GM18507 (cell line): Measurements from ENCODE around the gene KCNQ5.
"Not testable (repeated sequence)": the region's sequence is repeated elsewhere in the genome, so short reads cannot be mapped to it uniquely, and the experiment has no call there.

Source experiments
- DNase-seq: peaks from one replicate; pipeline ENCODE4 v3.0.0; 2011; ENCODE audit warnings: low read depth; ENCODE audit not compliant: insufficient read length; ENCODE audit errors: extremely low spot score
- FAIRE-seq: peaks from 2 replicates; lab custom pipeline; 2011; peaks lifted over from hg19 to GRCh38; lab: Jason Lieb, UNC

KCNQ5 gene

DNA sequence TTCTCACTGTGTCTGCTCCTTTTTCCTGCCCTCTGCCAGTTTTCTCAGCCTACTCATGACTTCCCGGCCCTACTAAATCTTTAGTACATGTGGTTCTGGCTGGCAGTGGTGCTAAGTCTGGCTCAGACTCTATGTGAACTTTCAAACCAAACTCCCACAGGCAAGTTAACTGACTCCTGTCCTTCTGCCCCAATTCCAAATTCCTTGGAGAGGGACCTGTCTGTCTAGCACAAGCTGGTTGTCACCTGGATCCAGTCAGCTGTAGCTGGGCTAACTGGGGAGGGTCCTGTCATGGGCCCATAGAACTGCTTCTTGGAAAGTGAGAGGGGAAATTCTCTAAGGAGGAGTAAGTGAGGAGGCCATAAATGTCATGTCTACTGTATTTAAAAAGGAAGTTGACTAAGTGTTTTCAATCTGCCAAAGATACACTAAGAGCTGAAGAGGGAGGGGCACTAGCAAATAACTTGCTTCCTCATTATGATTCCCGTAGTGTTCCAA is 240.1 kb downstream of the KCNQ5 start:
- FAIRE-seq (peak; percentile 54), DNase-seq (no peak)

DNA sequence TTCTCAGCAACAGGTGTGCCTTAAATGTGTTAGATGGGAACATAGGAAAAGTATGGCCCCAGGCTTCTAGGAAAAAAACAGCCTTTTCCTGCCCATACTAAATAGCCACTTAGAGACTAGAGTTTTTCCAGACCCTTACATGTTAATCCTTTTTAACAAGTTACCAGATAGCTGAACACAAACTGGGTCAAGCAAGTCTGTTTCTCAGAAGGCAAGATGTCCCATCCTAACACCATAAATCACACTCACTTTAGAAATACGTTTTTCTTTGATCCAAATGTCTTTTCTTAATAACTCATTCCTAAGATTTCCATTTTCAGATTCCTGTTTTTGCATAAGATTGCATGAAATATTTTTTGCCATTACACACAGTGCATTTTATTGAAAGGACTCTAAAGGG is 241.3 kb downstream of the KCNQ5 start:
- no peak for DNase-seq
- FAIRE-seq, result peak; percentile 44

DNA sequence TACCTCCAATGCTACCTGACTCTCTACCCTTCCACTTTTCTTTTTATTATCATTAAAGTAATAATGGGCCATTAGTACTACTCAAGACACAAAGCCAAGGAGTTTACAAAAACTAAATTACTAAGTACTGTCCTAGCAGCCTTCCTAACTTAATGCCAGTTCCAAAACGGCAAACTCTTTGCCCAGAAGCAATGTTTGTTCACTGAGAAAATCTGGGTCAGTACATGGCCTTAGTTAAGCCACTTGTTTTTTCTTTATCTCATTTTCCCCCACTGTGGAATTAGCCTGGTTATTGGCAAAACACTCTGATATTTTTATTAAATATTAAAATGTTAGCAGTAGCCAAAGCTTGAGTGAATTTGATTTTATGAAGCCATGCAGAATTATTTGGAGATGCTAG is 242.4 kb downstream of the KCNQ5 start:
- DNase-seq (no peak), FAIRE-seq (no peak)

DNA sequence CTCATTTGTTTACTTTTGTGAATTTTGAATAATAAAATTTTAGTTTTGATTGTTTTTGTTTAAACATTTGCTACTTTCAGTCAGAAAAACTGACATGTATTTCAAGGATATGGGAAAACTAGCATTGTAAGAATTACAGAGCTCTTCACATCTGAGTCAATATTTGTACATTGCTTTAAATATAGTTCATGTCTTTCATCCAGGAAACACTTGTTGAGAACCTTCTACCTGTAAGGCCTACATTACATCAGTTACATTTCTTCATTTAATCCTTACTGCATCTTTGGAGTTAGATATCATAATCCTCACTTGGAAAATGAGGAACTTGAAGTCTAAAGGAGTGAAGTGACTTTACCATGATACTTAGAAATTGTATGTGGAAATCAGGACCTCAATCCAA is 242.9 kb downstream of the KCNQ5 start:
- no peak for FAIRE-seq
- no peak for DNase-seq

DNA sequence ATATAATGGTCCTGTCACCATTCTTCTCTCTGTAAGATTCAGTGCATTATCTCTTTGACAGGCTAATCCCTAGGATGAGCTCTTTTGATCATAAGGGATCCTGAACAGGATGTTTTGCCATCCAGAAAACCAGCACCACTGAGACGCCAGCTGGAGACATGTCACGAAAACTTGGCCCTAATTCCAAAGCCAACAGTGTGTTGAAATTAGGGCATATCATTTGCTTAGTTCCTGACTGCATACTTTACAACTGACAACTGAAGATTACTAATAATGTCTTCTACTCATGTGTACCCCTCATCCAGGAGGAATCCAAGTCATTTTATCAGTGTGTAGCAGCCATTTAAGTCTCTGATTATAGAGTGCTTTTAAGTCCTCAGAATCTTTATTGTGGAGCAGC is 243.6 kb downstream of the KCNQ5 start:
- DNase-seq, result no peak
- FAIRE-seq, result no peak

DNA sequence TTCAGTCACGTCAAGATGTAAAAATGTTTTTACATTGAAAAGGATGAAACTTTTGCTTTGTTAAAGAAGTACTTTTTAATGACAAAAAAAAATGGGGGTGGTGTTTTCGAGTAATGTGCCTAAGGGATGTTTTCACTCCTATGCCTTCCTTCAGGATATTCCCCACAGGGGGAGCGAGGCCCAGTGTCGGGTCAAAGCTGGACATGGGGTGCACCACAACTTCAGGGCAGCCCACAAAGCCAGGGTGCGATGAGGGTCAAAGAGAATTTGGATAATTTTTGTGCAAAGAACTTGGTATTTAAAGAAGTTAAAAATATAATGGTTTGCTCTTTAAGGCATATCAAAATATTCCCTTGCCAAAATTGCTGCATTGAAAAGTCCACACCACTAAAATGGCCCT is 247.8 kb downstream of the KCNQ5 start:
- DNase-seq (no peak), FAIRE-seq (no peak)

DNA sequence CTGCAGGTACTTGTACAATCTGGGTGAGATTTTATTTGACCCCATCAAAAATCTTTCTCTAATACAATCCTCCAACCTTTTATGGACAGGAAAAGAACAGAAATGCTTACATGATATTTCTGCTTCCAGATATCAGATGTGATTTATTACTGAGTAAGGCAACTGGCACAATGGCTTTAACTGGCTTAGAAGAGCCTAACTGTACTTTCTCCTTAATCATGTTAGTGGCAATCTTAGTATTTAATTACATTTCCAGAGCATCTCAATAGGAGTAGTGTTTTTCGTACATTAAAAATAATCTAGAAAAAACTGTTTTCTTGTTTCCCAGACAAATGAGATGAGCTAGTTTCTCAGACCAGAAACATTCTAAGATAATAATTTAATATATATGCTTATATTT is 251.6 kb downstream of the KCNQ5 start:
- FAIRE-seq, result no peak
- DNase-seq, result no peak

DNA sequence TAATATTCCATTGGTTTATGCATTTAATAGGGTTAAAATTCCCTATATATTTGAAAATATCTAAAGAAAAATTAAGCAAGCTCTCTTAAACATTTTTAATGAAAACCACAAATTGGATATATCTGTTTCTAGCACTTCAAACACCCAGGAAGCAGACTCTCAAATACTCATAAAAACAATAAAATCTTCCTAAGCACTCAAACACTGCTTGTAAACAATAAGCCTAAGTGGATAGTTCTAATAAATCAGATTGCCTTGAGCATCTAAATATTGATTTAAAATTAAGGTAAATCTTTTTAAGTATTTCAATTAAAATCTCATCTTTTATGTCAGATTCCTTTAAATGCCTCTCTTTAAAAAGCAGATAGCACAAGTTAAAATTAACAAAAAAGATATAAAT is 254.4 kb downstream of the KCNQ5 start:
- DNase-seq (no peak), FAIRE-seq (no peak)

DNA sequence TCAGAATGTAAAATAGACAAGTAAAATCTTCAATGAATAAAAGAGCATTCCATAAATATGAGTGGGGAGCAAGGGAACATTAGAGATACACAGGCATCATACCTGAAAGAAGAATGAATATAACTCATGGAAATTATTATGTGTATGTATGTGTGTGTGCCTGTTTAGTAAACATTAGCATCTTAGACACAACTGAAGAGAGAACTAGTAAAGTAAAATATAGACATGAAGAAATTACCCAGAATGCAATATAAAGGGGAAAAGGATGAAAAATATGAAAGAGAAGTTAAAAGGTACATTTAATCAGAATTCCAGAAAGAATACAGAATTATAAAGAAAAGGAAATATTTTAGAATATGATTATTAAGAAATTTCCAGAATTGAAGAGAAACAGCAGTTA is 264.3 kb downstream of the KCNQ5 start:
- FAIRE-seq (no peak), DNase-seq (no peak)

DNA sequence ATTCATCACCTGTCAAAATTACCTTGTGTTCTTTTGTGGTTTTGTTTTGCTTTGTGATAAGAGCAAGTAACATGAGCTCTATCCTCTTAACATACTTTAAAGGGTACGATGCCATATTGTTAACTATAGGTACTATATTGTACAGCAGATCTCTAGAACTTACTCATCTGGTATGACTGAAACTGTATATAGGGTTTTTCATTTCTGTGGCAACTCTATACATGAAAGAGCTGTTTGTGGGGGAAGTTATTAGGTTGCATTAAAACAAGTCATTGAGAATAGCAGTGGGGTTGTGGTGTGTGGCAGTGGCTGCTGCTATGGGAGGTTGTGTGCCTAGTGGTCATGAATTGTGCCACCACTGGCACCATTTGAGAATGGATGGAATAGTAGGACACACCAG is 268.4 kb downstream of the KCNQ5 start:
- DNase-seq, result no peak
- no peak for FAIRE-seq

DNA sequence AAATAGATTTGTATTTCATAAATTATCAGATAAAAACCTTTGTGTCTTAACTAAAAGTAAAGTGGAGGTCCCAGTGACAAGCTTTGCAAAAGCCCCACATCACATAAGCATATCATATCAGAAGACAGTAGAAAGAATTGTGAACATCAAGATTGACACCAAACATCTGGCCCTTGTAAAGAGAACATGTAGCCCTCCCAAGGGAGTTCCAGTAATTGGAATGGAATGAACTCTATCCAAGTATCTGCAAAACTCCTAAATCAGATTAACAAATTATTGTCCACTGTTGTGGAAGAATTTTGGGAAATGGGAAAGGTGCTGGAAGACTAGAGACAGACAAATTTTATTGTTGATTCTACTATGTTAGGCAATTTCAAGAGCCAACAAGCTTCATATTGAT is 268.8 kb downstream of the KCNQ5 start:
- DNase-seq (no peak), FAIRE-seq (no peak)

DNA sequence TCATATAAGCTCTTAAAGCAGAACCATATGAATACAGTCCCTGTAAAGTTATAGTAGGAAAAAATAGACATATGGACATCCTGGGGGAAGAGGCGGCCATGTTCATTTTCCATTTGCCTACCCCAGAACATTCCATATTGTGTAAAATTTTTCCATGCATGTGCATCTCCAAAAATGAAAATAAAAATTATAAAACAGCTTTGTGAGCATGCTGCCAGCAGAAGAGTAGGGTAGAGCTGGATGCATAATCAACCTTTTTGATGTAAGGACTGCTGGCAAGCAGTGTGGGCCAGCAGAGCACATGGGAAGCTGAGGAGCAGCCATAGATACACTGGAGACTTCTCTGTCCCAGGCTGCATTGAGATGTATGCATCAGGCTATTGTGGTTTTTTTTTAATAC is 271.0 kb downstream of the KCNQ5 start:
- no peak for FAIRE-seq
- no peak for DNase-seq

DNA sequence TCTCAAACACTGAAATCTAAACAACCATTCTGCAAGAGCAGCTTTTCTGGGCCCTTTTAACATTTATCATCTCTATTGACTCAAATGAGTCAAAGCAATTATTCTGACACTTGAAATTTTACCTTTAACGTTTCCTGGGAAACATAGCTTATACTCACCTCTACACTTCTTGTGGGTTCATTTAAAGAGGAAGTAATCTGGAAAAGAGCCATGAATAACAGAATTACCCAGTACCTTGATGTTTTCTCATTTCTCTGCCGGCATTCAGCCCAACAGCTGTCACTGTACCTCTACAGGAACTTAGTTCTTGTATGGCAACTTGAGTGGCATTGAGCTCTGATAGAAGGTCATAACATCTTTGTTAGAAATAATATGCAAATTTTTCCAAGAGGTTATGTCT is 272.2 kb downstream of the KCNQ5 start:
- FAIRE-seq (peak; percentile 5), DNase-seq (no peak)

DNA sequence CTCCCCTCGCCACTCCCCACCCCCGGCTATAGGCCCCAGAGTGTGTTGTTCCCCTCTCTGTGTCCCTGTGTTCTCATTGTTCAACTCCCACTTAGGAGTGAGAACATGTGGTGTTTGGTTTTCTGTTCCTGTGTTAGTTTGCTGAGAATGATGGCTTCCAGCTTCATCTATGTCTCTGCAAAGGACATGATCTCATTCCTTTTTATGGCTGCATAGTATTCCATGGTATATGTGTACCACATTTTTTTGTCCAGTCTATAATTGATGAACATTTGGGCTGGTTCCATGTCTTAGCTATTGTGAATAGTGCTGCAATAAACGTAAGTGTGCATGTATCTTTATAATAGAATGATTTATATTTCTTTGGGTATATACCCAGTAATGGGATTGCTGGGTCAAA is 276.4 kb downstream of the KCNQ5 start:
- not testable (repeated sequence) for FAIRE-seq, DNase-seq

DNA sequence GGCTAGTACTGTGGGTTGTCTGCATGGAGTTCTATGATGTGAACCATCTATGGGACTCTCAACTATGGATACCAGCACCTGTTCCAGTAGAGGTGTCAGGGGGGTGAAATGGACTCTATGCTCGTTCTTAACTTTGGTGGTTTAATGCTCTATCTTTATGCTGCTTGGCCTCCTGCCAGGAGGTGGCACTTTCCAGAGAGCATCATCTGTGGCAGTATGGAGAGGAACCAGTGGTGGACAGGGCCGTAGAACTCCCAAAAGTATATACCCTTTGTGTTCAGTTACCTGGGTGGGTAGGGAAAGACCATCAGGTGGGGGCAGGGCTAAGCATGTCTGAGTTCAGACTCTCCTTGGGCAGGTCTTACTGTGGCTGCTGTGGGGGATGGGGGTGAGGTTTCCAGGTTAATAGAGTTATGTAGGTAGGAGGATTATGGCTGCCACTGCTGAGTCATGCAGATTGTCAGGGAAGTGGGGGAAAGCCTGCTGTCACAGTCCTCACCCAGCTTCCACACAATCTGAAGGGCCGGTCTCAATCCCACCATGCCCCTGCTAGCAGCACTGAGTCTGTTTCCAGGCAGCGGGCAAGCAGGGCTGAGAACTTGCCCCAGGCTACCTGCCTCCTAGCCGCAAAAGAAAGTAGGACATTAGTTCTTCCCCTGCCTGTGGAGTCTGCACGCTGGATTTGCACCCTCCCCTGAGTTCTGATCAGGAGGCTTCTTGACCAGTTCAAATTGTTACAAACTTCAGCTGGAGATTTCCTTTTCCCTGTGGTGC is 284.0 kb downstream of the KCNQ5 start:
- no peak for DNase-seq

DNA sequence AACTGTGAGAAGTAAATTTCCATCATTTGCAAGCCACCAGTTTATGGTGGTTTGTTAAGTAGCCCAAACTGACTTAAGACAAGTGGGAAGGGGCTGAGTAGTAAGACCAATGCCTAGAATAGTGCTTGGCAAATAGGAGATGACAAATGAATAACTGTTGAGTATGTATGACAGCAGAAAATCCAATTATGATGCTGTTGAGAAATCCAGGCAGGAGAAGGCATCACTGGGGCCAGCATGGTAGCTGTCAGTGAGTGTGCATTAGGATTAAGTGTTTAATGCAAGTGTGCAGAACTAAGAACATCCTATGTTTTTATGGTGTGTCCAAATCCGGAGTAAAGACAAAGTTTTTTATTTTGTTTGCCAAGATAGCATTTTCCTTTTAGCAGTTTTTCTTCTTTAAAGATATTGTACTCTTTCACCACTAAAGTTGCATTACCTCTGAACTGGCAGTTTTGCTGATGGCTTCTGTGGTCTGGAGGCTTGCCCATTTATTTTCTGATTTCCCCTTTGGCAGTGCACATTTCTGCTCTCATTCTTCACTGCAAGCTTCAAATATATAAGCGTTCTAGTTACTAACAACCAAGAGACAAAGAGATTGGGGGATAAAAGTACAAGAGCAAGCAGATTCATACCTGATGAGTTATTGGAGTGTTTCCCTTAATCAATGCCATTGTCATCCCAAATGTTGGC is 289.7 kb downstream of the KCNQ5 start:
- DNase-seq (no peak), FAIRE-seq (peak; percentile 38)

More for the DNA sequence above, 284.0 kb downstream of the KCNQ5 start:
- FAIRE-seq, result no peak

DNA sequence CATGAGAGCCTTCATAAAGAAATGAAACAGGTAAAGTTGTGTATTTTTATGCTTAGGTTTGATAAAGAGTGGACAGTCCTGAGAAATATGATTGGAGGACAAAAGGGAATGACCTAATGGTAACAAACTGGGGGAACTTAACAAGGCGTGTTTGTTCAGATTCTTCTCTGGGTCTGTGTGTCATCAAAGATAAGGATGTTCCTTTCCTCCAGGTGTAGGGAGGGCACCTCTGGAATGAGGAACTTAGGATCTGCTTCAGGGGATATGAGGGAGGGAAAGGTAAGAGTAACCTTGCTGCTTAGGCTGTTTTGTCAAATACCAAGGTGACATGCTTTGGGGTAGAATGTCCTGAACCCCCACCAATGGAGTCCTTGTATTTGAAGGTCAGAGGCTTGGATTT is 291.9 kb downstream of the KCNQ5 start:
- DNase-seq (no peak), FAIRE-seq (peak; percentile 24)

DNA sequence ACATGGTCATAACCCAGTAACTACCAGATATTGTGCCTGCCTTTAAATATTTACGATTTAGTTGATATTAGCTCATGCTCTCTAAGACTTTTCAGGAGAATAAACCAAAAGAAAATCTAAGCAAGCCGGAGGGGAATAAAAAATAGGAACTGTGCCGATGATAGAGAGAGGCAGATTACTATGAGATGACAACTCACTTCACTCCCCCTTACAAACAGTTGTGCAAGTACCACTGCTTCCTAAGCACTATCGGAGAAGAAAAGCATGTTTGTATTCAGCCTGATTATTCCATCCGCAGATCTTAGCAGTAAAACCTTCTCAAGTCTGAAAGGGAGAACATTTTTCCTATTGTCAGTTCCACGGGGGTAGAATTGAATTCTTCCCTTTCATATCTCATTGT is 294.4 kb downstream of the KCNQ5 start:
- DNase-seq, result no peak
- FAIRE-seq, result no peak

DNA sequence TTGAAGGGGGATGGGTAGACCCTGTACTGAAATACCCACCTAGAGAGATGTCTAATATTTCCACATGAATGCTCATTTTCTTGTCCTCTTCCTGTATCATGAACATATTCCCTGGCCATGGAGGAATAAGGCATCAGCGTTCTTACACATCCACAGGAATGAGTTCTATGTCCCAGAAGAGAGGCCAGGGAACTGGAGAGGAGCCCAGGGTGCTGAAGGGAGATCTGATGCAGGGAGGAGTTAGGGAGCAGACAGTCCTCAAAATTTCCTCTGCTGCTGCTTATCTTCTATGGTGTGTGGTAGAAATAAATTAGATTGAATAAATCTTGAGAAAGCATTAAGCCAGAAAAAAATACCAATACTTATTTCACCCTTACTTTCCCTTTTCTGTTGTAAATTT is 295.0 kb downstream of the KCNQ5 start:
- no peak for DNase-seq
- no peak for FAIRE-seq

DNA sequence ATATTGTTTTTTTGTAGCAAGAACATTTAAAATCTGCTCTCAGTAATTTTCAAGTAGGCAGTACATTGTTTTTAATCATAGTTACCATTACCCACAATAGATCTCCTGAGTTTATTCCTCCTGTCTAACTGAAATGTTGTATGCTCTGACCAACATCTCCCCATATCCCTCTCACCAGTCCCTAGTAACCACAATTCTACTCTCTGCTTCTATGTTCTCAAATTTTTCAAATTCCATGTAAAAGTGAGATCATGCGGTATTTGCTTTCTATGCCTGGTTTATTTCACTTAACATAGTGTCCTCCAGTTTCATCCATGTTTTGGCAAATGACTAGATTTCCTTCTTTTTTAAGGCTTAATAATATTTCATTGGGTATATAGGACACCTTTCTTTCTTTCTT is 300.5 kb downstream of the KCNQ5 start:
- no peak for DNase-seq
- peak; percentile 5 for FAIRE-seq

DNA sequence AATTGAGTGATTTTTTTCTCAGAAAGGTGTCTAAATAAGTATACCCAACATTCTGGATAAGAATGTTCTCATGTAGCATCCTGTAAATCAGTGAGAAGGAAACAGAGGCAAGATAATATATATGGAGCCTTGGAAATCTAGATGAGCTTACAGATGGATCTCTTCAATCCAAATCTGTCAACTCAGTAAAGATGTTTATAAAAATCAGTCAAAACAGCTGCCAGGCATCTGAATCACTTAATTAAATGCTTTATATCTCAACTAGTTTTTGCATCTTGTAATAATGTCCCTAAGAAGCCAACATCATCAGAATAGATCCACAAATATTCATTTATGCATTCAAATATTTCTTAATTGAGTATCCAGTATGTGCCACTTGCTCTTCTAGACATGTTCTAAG is 303.3 kb downstream of the KCNQ5 start:
- no peak for FAIRE-seq

More for the DNA sequence above, 303.3 kb downstream of the KCNQ5 start:
- DNase-seq, result no peak
